HG03103 (cell line): Measurements from ENCODE around the gene CRK.

Experiments used
- ATAC-seq: cut with Tn5 transposase; IDR thresholded peaks from one replicate; pipeline ENCODE4 v1.9.1; 2021; ENCODE audit warnings: low read depth; ENCODE audit not compliant: unreplicated experiment

Gene CRK

GRCh38 chr17:1455797-1456599, at the start of gene CRK:
Gene CRK, minus strand, starts transcription at chr17:1456232. Its CDS starts 115 bp downstream, at chr17:1456117.
- peak; percentile 77 for ATAC-seq

- ATAC-seq: no peak
These were observed 49.6 kb upstream of the CRK start for GRCh38 chr17:1505586-1505985.

GRCh38 chr17:1504866-1505265, 48.8 kb upstream of the CRK start:
- ATAC-seq: no peak

- no peak for ATAC-seq
These were observed 47.7 kb upstream of the CRK start for GRCh38 chr17:1503699-1504098.

GRCh38 chr17:1498869-1499268, 42.8 kb upstream of the CRK start:
- ATAC-seq: no peak

- ATAC-seq: no peak
These were observed 42.2 kb upstream of the CRK start for GRCh38 chr17:1498233-1498632.

GRCh38 chr17:1497831-1498230, 41.8 kb upstream of the CRK start:
- ATAC-seq: no peak

GRCh38 chr17:1496869-1497268, 40.8 kb upstream of the CRK start:
- no peak for ATAC-seq

- ATAC-seq: no peak
These were observed 39.4 kb upstream of the CRK start for GRCh38 chr17:1495265-1495989.

- no peak for ATAC-seq
These were observed 38.8 kb upstream of the CRK start for GRCh38 chr17:1494736-1495253.

- no peak for ATAC-seq
These were observed 38.2 kb upstream of the CRK start for GRCh38 chr17:1494203-1494602.

- ATAC-seq: no peak
These were observed 37.4 kb upstream of the CRK start for GRCh38 chr17:1493291-1493980.

GRCh38 chr17:1492249-1493206, 36.5 kb upstream of the CRK start, which contains the start of gene MYO1C:
Gene MYO1C, minus strand, starts transcription at chr17:1492686. Its CDS starts 199 bp downstream, at chr17:1492487.
- no peak for ATAC-seq

- no peak for ATAC-seq
These were observed 35.6 kb upstream of the CRK start for GRCh38 chr17:1491443-1492248.

GRCh38 chr17:1490643-1491442, 34.8 kb upstream of the CRK start:
- ATAC-seq: no peak

- no peak for ATAC-seq
These were observed 32.8 kb upstream of the CRK start for GRCh38 chr17:1488826-1489270.

GRCh38 chr17:1487939-1488825, 32.1 kb upstream of the CRK start:
- no peak for ATAC-seq
